Kidney epithelial cell (primary cell): ENCODE results near the gene MT1F. TPM values are rescaled to one million over a fixed set of nuclear protein-coding genes. Genes with fewer than 3 reads are reported as not detected.
"Not testable (repeated sequence)": the region's sequence is repeated elsewhere in the genome, so short reads cannot be mapped to it uniquely, and the experiment has no call there.

ENCODE experiments used
- DNase-seq: peaks from one replicate; pipeline ENCODE4 v3.0.0-alpha.2; 2010; ENCODE audit warnings: low read depth
- H3K27me3 ChIP-seq: 2 replicates; pipeline ENCODE4 v1.6.0; 2011; ENCODE audit warnings: low read length; ENCODE audit not compliant: control insufficient read depth, insufficient read depth
- H3K36me3 ChIP-seq: 2 replicates; pipeline ENCODE4 v1.5.1; 2011; ENCODE audit warnings: low read length; ENCODE audit not compliant: control insufficient read depth, insufficient read depth
- H3K4me3 ChIP-seq: 2 replicates; pipeline ENCODE4 v1.5.1; 2011; ENCODE audit warnings: low read depth, mild to moderate bottlenecking, control low read depth, low read length
- CTCF ChIP-seq: IDR thresholded peaks from 2 replicates; pipeline ENCODE4 v1.5.1; 2011; ENCODE audit warnings: mild to moderate bottlenecking, moderate library complexity, low read length, control low read depth, inconsistent platforms; ENCODE audit not compliant: insufficient read depth, poor library complexity, severe bottlenecking
- total RNA-seq: library from RNA; depleted of rRNA; stranded (reverse); fragments of >200 nt; gene quantifications from 2 replicates; pipeline ENCODE4 v1.2.3, GENCODE V29; 2015

The MT1F gene
- total RNA-seq, 1 donor from 2014 or later = 9.4 TPM

- peaks cover 24% of the 10 kb centered on the region for H3K27me3 ChIP-seq
- no peaks in the 10 kb centered on the region for H3K36me3 ChIP-seq
- DNase-seq = no peak
- no peak overlapping the region for H3K4me3 ChIP-seq
- TF ChIP-seq CTCF = no peak
These were observed 4.5 kb upstream of the MT1F start for GRCh38 chr16:56653218-56653617.

GRCh38 chr16:56658327-56658875, 642 bp downstream of the MT1F start:
- no peak for DNase-seq
- no peak for TF ChIP-seq CTCF
- H3K4me3 ChIP-seq = peak overlapping the region; percentile 63
- peaks cover 12% of the 10 kb centered on the region for H3K27me3 ChIP-seq
- no peaks in the 10 kb centered on the region for H3K36me3 ChIP-seq

GRCh38 chr16:56662357-56663354, 4.9 kb downstream of the MT1F start:
- H3K36me3 ChIP-seq = no peaks in the 10 kb centered on the region
- peaks cover 28% of the 10 kb centered on the region for H3K27me3 ChIP-seq
- TF ChIP-seq CTCF = no peak
- H3K4me3 ChIP-seq = peak overlapping the region; percentile 22
- no peak for DNase-seq

- peaks cover 46% of the 10 kb centered on the region for H3K27me3 ChIP-seq
- no peak for DNase-seq
- H3K36me3 ChIP-seq = no peaks in the 10 kb centered on the region
- no peak for TF ChIP-seq CTCF
- no peak overlapping the region for H3K4me3 ChIP-seq
These were observed 6.7 kb downstream of the MT1F start for GRCh38 chr16:56664506-56664905.

- H3K4me3 ChIP-seq, DNase-seq, H3K36me3 ChIP-seq: not testable (repeated sequence)
- peaks cover 57% of the 10 kb centered on the region for H3K27me3 ChIP-seq
These were observed 7.8 kb downstream of the MT1F start for GRCh38 chr16:56665286-56666261.
